GM12878 (cell line): Measurements from ENCODE around the gene KLHL9.

Experiments
- RFX5 ChIP-seq: IDR thresholded peaks from 2 replicates; pipeline ENCODE4 v1.6.1; 2011; ENCODE audit warnings: low read depth, low read length, improper control_type of control experiment
- TBL1XR1 ChIP-seq: IDR thresholded peaks from 2 replicates; pipeline ENCODE4 v1.6.1; 2012; ENCODE audit warnings: low read depth, low read length, improper control_type of control experiment
- TF ChIP-seq, protein P1 (sequence below), 3 experiments: IDR thresholded peaks in 2 of 3; conservative IDR thresholded peaks in 1 of 3; 2 replicates each; pipeline ENCODE4 v1.5.1; 2011; ENCODE audit warnings: low read depth in 3 of 3, low read length in 3 of 3, mild to moderate bottlenecking in 3 of 3, control low read depth in 2 of 3, moderate library complexity in 2 of 3, inconsistent platforms in 1 of 3, mixed read lengths in 1 of 3; ENCODE audit not compliant: control insufficient read depth in 2 of 3, insufficient read depth in 1 of 3; ENCODE audit errors: extremely low read depth in 1 of 3
- TF ChIP-seq, protein P2 (sequence below): fragments of 450-650 bp; IDR thresholded peaks from 2 replicates; pipeline ENCODE4 v1.6.1; 2017; ENCODE audit warnings: mild to moderate bottlenecking

DNA sequence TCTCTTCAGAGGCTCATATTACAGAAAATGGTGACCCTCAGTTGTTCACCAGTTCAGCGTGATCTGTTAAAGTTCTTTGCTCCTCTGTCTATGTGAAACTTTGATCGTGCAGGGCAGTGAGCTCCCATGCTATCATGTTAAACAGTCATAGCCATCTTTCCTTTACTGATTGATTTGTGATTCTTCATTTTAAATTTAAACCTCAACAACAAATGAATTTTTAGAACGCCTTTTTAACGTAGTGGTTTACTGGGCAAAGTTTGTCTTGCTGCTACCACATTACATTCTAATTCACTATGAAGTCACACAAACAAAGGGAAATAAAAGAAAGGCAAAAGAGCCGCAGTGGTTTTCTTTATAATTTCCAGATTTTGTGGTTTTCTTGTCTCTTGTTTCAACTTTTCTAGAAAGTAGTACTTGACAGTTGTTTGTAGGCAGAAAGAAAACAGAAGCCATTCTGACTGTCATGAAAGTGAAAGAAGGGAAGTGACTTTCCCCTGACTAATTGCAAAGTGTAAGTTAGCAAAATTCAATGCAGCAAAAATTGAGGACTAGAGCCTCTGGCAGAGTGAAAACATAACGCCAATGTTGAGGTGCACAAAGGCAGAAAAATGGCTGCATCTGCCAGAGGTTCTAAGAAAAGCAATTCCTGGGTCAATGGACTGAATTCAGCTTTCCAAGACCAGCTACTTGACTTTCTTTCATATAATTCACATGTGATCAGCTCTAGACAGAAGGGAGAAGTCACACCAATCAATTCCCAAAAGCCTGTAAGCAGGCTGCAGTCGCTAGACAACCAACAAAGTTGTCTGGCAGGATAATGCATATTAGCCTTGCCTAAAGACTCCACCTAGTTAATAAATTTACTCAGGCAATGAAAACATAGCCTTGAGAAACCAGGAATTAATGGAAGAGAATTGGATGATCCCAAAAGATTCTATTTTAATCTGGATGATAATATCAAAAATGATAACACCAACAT is 22.6 kb upstream of the KLHL9 start:
- TF ChIP-seq, protein P1, sequence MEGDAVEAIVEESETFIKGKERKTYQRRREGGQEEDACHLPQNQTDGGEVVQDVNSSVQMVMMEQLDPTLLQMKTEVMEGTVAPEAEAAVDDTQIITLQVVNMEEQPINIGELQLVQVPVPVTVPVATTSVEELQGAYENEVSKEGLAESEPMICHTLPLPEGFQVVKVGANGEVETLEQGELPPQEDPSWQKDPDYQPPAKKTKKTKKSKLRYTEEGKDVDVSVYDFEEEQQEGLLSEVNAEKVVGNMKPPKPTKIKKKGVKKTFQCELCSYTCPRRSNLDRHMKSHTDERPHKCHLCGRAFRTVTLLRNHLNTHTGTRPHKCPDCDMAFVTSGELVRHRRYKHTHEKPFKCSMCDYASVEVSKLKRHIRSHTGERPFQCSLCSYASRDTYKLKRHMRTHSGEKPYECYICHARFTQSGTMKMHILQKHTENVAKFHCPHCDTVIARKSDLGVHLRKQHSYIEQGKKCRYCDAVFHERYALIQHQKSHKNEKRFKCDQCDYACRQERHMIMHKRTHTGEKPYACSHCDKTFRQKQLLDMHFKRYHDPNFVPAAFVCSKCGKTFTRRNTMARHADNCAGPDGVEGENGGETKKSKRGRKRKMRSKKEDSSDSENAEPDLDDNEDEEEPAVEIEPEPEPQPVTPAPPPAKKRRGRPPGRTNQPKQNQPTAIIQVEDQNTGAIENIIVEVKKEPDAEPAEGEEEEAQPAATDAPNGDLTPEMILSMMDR (IDR thresholded peaks at IDR 0.05 in 2 of 3, conservative IDR thresholded peaks at IDR 0.05 in 1 of 3; ENCODE audit: control insufficient read depth in 2 of 3, extremely low read depth in 1 of 3, insufficient read depth in 1 of 3, low read depth in 3 of 3, low read length in 3 of 3) = no peak
- TF ChIP-seq RFX5 (0 out of 2 replicates have a peak, but pooled peaks have one; percentile 26), TBL1XR1 (peak; percentile 41; the same call in 1 of the 2 replicates)
- TF ChIP-seq, protein P2, sequence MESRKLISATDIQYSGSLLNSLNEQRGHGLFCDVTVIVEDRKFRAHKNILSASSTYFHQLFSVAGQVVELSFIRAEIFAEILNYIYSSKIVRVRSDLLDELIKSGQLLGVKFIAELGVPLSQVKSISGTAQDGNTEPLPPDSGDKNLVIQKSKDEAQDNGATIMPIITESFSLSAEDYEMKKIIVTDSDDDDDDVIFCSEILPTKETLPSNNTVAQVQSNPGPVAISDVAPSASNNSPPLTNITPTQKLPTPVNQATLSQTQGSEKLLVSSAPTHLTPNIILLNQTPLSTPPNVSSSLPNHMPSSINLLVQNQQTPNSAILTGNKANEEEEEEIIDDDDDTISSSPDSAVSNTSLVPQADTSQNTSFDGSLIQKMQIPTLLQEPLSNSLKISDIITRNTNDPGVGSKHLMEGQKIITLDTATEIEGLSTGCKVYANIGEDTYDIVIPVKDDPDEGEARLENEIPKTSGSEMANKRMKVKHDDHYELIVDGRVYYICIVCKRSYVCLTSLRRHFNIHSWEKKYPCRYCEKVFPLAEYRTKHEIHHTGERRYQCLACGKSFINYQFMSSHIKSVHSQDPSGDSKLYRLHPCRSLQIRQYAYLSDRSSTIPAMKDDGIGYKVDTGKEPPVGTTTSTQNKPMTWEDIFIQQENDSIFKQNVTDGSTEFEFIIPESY = no peak
